Muscle of arm (tissue), 12 donors: ENCODE data around the gene GSG1L. TPM values are rescaled to one million over a fixed set of nuclear protein-coding genes. Genes with fewer than 3 reads are reported as not detected.
"Not testable (repeated sequence)": the region's sequence is repeated elsewhere in the genome, so short reads cannot be mapped to it uniquely, and the experiment has no call there.

Source experiments
- DNase-seq: peaks from one replicate; pipeline ENCODE4 v3.0.0-alpha.2; 2013
- polyA plus RNA-seq, 12 donors: library from polyadenylated mRNA; unstranded; fragments of 120-200 nt; gene quantifications; one replicate each; pipeline ENCODE4 v1.2.1, GENCODE V29; 2013; ENCODE audit not compliant: insufficient read length in 12 of 12

Gene GSG1L
- polyA plus RNA-seq, 12 donors = 1.6 to 2.9 (median 2.0) TPM; not detected in 2

DNA sequence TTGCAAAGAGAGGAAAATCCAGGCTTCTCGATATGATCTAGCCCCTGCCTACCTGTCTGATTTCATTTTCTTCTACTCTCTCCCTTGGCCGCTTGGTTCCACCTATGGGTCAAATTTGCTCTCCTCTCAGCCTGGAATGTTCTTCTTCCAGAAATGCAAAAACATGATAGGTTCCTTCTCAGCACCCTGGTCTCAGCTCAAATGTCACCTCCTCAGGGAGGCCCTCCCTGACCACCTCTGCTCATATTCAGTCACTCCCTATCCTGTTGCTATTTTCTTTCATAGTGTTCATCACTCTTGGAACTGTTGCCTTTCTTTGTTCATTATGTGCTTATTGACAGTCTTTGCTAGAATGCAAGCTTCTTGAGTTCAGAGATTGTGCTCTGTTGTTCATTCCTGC is 305.0 kb downstream of the GSG1L start:
- no peak for DNase-seq

DNA sequence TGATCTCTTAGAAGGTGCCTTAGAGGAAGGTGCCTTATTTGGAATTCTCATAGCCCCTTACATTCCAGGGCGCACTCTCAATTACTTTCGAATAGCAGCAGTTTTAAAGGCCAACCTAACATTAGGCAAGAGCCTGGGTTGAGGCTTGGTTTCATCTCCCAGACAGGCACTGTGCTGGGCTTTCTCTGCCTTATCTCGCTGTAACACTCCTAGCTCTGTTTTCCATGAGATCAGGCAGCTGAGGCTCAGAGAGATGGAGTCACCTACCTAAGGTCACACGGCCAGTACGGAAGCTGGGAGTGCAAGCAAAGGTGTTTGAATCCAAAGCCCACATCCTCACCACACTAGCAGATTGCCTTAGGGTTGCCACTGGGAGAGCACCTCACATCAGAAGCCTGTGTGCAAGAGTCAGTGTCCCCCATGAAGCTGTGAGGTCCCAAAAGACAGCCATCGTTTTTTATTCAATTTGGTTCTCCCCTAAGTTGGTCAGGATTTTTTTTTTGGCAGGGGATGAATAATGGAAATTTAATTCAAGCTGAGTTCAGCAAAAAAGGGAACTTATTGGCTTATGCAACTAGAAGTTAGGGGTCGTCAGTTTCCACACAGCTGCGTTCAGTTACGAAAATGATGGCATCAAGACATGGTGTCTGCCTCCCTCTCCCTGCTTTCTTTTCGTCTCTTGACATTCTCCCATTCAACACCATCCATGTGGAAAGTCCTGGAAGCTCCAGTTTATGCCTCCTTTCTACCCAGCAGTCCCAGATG is 307.1 kb downstream of the GSG1L start:
- no peak for DNase-seq

DNA sequence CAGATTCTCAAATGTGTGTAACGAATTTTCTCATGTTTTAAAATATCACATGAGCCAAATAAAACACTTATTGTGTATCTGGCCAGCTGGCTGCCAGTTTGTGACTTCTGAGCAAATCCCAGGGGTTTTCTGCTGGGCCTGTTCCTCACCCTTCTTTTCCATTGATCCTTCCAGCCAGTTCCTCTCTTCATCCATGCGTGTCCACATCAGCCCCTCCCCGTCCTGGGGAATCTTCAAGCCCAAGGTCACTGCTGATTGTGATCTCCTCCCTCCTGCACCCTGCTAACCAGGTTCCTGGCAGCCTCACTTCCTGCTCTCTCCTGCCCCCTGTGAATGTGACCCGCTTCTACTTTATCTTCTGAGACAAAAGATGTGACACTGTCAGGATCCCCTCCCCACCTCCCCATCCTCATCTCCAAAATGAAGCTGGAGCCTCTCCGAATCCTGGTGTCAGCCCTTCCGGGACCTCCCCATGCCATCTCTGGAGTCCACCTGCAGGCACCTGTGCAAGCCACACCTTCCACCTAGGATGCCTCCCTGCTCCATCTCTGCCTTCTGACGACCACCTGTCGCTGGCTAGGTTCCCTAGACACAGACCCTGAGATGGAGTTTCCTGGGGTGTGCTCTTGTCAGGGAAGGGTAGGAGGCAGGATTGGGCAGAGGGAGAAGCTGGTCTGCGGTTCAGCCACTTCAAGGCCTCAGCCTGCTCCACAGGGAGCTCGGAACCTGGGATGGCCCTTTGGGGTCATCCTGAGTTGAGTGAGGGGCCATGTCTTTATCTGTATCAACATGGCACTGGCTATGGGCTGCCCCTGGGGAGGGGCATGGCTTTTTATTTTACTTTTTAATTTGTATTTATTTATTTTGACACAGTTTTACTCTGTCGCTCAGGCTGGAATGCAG is 308.5 kb downstream of the GSG1L start:
- DNase-seq = no peak

- DNase-seq = no peak
These were observed 310.0 kb downstream of the GSG1L start for GRCh38 chr16:27753563-27753962.

DNA sequence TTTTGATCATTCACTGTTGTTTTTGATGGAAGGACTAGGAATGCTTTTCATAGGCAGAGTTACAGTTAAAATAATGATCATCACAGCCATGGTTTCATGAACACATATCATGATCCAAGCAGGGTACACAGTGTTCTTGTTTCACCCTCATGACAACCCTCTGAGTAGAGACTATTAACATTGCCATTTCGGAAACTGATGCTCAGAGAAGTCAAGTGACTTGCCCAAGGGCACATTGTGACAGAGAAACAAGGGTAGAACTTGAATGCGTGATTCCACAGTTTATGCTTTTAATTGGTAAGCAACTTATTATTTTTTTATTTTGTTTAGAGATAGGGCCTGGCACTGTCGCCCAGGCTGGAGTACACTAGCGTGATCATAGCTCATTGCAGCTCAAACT is 311.3 kb downstream of the GSG1L start:
- no peak for DNase-seq

DNA sequence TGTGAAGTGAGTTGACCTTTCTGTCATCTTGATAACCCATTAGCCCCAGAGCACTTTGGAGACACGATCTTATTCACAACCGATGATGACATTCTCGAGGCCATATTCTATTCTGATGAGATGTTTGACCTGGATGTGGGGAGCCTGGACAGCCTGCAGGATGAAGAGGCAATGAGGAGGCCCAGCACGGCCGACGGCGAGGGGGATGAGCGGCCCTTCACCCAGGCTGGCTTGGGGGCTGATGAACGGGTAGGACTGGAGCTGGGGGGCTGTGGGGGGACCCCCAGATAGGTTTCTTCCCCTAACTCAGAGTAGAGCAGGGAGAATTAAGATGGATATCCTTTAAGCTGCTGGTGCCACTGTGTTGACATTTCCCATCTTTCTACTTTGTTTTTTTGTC is 311.8 kb downstream of the GSG1L start:
- DNase-seq = no peak

DNA sequence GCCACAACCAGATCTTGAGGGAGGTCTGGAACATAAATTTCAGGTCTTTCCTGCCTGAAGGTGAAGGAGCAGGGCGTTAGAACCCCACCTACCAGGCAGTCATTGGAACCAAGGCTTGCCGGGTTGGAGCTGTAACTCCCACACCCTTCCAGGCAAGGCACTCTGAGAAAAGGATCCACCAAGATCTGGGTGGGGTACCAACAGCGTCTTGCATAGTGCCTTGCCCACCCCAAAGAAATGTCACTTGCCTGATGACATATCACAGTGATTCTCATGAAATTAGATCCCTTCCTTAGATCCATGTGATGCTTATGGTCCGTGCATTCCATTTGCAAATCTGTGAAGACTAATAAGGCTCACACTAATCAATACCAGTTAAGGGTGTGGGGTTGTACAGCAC is 312.3 kb downstream of the GSG1L start:
- DNase-seq = no peak

GRCh38 chr16:27749946-27750345 is 313.6 kb downstream of the GSG1L start:
- no peak for DNase-seq

- DNase-seq = no peak
These were observed 314.0 kb downstream of the GSG1L start for GRCh38 chr16:27749547-27749875.

DNA sequence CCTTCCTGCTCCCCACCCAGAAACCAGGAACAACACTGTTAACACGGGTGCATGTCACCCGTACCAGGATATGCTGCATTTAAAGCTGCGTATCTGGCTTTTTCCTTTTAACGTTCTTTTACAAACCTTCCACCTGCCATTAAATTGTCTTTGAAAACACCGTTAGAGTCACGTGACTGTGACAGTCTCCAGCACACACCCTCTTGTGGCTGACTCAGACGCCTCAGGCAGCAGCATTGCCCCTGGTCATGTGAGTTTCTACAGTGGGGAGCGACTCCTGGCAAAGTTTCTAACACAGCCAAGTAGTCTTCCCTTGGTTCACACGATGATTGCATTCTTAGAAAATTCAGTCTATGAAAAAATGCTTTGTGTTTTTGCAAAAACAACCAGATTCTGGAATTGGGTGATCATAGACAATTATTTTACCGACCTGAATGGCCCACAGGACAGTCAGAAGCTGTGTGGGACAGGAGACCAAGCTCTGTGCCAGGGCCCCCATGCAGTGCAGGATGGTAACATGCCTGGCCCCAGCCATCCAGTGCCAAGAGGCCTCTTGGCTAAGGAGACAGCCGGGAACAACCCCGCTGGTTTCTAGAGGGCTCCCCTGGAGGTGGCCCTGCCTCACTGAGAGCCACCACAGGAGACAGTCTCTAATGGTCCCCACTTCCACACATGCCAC is 314.5 kb downstream of the GSG1L start:
- no peak for DNase-seq

DNA sequence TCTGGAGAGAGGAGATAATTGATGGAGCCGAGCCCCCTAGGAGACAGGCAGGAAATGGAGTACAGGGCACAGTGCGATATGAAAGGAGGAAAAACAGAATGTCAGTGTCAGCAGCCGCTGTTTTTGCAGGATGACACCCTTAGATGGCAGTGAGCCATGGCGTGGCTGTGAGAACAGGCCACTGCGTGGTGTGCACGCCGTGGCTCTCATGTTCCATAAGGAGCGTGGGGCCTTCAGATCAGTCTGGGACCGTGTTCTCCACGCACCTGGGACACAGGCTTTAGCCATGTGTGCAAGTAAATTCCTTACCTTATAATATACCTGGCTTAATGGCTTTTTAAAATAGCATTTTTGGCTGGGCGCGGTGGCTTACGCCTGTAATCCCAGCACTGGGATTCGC is 315.6 kb downstream of the GSG1L start:
- no peak for DNase-seq

DNA sequence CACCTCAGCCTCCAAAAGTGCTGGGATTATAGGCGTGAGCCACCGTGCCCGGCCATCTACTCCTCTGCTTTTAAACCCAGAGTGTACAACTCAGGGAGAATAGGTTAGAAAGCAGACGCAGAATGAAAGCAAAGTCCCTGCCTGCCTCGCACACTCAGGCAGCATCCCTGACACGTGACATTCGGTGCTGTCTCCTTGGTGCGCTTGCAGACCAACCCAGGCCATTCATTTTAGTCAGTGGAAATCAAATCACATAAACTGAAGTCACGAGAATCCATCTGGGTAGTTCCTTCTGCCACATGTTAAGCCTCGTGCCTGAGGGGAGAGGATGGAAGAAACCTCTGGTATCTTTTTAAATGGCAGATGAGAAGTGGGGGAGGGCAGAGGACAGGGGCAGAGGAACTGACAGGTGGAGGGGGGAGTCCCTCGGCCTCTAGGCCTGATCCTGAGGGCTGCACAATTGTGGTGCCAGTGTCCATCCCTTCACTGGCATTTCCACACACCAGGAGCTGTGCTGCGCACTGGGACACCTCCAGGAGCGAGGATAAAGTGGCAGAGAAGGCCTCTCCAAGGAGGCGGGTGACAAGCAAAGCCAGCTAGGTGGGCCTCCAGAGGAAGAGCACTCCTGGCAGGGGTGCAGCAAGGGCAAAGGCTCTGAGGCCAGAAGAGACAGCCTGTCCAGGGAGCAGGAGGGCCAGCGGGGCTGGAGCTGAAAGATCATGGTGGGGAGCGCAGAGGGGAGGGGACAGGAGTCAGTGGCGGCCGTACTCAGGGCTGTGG is 317.2 kb downstream of the GSG1L start:
- no peak for DNase-seq

- DNase-seq = no peak
These were observed 318.2 kb downstream of the GSG1L start for GRCh38 chr16:27745348-27745747.

DNA sequence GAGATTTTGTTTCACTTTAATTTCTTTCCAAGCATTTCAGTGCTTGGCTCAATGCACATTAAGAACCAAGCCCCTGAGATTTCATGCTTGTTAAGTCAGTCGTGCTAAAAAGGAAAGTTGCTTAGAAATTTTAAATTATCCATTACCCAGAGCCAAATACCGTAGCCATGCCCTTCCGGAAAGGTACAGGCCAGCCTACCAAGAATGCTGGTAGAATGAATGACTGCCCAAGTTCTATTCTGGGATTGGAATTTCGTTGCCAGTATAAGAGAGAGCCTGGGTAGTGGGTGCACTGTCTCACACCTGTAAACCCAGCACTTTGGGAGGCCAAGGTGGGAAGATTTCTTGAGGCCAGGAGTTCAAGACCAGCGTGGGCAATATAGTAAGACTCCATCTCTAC is 319.6 kb downstream of the GSG1L start:
- DNase-seq = no peak

DNA sequence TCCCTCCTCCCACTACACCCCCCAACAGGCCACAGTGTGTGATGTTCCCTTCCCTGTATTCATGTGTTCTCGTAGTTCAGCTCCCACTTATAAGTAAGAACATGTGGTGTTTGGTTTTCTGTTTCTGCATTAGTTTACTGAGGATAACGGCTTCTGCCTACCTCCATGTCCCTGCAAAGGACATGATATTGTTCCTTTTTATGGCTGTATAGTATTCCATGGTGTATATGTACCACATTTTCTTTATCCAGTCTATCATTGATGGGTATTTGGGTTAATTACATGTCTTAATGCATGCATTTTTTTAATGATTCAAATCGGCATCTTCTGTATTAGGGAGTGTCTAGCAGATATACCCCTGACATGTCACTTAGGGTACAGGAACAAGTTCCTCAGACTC is 320.5 kb downstream of the GSG1L start:
- DNase-seq = not testable (repeated sequence)

GRCh38 chr16:27742333-27742732 is 321.2 kb downstream of the GSG1L start:
- DNase-seq = no peak

DNA sequence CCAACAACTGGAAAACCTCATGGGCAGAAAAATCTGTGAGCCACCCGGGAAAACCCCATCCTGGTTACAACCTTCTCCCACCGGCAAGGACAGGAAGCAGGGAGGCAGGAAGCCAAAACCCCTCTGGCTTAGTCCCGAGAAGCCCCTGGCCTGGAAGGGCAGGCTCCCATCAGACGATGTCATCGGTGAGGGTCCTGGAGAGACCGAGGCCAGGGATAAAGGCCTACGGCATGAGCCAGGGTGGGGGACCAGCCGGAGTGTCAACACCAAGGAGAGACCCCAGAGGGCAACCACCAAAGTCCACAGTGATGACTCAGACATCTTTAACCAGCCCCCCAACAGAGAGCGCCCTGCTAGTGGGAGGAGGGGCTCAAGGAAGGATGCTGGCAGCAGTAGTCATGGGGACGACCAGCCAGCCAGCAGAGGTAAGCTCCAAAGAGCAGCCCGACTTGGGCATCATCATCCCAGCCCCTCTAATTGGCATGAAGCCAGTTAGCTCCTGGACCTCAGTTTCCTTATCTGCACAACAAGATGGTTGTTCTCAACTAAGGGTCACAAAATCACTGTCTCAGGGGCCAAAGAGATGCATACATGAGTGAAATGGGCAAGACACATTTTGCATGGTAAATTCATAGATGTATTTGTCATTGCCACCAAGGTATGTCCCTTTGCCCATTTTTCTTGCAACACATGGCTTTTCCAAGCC is 322.9 kb downstream of the GSG1L start:
- no peak for DNase-seq

DNA sequence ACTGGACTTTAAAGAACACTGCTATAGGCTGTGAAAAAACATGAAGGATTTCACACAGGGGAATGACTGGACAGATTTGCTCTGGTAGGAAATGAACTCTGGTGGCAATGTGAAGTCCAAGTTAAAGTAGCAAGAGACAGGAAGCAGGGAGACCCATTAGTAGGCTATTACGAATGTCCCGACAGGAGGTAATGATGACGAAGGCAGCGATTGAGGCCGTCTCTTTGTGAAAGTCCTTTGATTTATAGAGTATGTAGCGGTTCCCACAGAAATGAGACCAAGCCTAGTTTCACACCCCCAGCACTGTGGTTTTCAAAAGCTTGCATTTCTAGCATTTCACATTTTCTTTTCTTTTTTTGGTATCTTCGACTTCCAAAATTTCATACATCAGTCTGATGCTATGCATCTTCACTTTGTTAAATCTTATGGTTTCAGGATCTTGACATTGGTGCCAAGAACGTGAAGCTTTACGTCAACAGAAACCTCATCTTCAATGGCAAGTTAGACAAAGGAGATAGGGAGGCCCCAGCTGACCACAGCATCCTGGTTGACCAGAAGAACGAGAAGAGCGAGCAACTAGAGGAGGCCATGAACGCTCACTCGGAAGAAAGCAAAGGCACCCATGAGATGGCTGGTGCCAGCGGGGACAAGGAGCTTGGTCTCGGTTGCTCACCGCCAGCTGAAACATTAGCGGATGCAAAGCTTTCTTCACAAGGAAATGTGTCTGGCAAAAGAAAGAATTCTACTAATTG is 323.7 kb downstream of the GSG1L start:
- DNase-seq = no peak

GRCh38 chr16:27738596-27738995 is 324.9 kb downstream of the GSG1L start:
- no peak for DNase-seq
